GM21717 (cell line): Measurements from ENCODE around the gene TTBK1.

Source experiments
- ATAC-seq: cut with Tn5 transposase; IDR thresholded peaks from one replicate; pipeline ENCODE4 v1.9.1; 2021; ENCODE audit warnings: mild to moderate bottlenecking, moderate library complexity; ENCODE audit not compliant: unreplicated experiment

The TTBK1 gene

DNA sequence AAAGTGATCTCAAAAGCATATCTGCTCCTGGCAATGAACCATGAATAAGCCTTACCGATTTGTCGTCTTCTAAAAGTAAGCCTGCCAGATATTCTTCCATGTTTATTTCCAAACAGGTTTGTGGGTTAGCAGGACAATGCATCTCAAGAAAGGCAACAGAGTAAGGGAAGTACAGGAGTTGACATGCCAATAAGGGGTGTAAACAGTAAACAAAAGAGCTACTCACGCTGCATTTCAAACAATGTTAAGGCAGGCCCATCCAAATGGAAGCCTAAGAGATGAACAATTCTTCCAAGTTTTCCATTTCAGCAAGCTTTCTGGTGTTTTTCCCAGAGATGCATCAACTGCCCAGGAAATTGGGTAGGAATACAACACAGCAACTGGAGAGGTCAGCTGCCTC is 93.1 kb downstream of the TTBK1 start:
- ATAC-seq: no peak
